SK-N-MC (cell line): Measurements from ENCODE around the gene ADAMTS12.

Experiments used
- EZH2 ChIP-seq: fragments of 200-600 bp; sonication (generic); IDR thresholded peaks from one replicate; pipeline ENCODE4 v1.6.1; 2017; ENCODE audit warnings: antibody characterized with exemption
- FOXP2 ChIP-seq: optimal IDR thresholded peaks from 2 replicates; pipeline ENCODE3; 2011; ENCODE audit warnings: mild to moderate bottlenecking, moderate library complexity; ENCODE audit not compliant: insufficient read depth; ENCODE audit errors: extremely low read length, control extremely low read depth
- POLR2AphosphoS5 ChIP-seq: IDR thresholded peaks from 2 replicates; pipeline ENCODE4 v1.6.1; 2012; ENCODE audit warnings: mild to moderate bottlenecking, low read depth, low read length, borderline replicate concordance

- no peak for TF ChIP-seq POLR2AphosphoS5
- no peak for TF ChIP-seq EZH2
- no peak for TF ChIP-seq FOXP2
Observed at GRCh38 chr5:33504570-33504969, 387.2 kb downstream of the ADAMTS12 start.
